ENCODE data around the gene BAZ2A.

DNA sequence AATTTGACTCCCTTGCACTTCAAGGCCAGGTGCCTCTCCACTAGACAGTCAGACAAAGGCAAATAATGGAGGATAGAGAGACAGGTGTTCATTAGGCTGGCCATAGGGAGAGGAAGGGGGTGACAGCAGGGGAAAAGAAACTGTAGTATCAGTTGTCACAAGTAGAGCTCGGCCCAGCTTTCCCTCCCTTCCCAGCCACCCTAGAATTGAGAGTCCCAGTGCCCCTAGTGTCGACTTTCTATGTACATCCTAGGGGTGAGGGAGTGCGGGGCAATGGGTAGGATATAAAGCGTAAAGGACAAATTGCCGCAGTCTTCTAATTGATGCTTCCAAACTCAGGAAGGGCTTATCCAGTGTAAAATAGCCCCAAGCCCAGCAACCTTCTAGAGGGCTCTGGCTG is 39.0 kb downstream of the BAZ2A start:
- TF ChIP-seq CTCF (conservative IDR thresholded peaks at IDR 0.05 in 1 of 2, IDR thresholded peaks at IDR 0.05 in 1 of 2; ENCODE audit: extremely low read depth in 1 of 2, insufficient read depth in 1 of 2, low read depth in 1 of 2, low read length in 2 of 2): no peak
- no peak for TF ChIP-seq EZH2 (IDR thresholded peaks at IDR 0.05; ENCODE audit: borderline replicate concordance, low read length)

Data from mammary epithelial cell (primary cell).